SK-N-MC (cell line): ENCODE data around the gene TTC32.
"Not testable (repeated sequence)": the region's sequence is repeated elsewhere in the genome, so short reads cannot be mapped to it uniquely, and the experiment has no call there.

Experiments used
- DNase-seq: peaks from one replicate; pipeline ENCODE4 v3.0.0-alpha.2; 2011; ENCODE audit warnings: low read depth, low spot score
- H3K27ac ChIP-seq: fragments of 200-600 bp; sonication (generic); 2 replicates; pipeline ENCODE4 v1.5.1; 2016; ENCODE audit warnings: mixed run types
- H3K36me3 ChIP-seq: fragments of 200-600 bp; sonication (generic); 2 replicates; pipeline ENCODE4 v1.6.1; 2017; ENCODE audit warnings: antibody characterized with exemption, low read length, mixed read lengths; ENCODE audit not compliant: insufficient read depth
- H3K4me3 ChIP-seq: fragments of 200-600 bp; sonication (generic); 2 replicates; pipeline ENCODE4 v1.5.1; 2016
- H3K9ac ChIP-seq: fragments of 200-600 bp; sonication (generic); 2 replicates; pipeline ENCODE4 v1.8.0; 2017; ENCODE audit warnings: mixed run types, mixed read lengths; ENCODE audit not compliant: insufficient read length
- H3K9me3 ChIP-seq: fragments of 200-600 bp; sonication (generic); 2 replicates; pipeline ENCODE4 v1.6.1; 2017; ENCODE audit warnings: low read depth, mild to moderate bottlenecking, antibody characterized with exemption, low read length, moderate library complexity, mixed read lengths
- EZH2 ChIP-seq: fragments of 200-600 bp; sonication (generic); IDR thresholded peaks from one replicate; pipeline ENCODE4 v1.6.1; 2017; ENCODE audit warnings: antibody characterized with exemption
- FOXP2 ChIP-seq: optimal IDR thresholded peaks from 2 replicates; pipeline ENCODE3; 2011; ENCODE audit warnings: mild to moderate bottlenecking, moderate library complexity; ENCODE audit not compliant: insufficient read depth; ENCODE audit errors: extremely low read length, control extremely low read depth
- POLR2AphosphoS5 ChIP-seq: IDR thresholded peaks from 2 replicates; pipeline ENCODE4 v1.6.1; 2012; ENCODE audit warnings: mild to moderate bottlenecking, low read depth, low read length, borderline replicate concordance

TTC32 gene

GRCh38 chr2:19933351-19933981 is 31.7 kb upstream of the TTC32 start:
- Histone ChIP-seq H3K36me3 (peaks cover 62% of the 10 kb centered on the region), H3K9ac (no peak overlapping the region), H3K9me3 (no peaks in the 10 kb centered on the region), H3K4me3 (no peak overlapping the region), H3K27ac (peak overlapping the region; percentile 44)
- no peak for DNase-seq
- TF ChIP-seq FOXP2 (no peak), POLR2AphosphoS5 (no peak), EZH2 (no peak)

GRCh38 chr2:19932928-19933327 is 31.1 kb upstream of the TTC32 start:
- peak overlapping the region; percentile 44 for H3K27ac ChIP-seq
- TF ChIP-seq EZH2 (no peak), FOXP2 (no peak), POLR2AphosphoS5 (no peak)
- no peak overlapping the region for H3K4me3 ChIP-seq
- no peaks in the 10 kb centered on the region for H3K9me3 ChIP-seq
- H3K9ac ChIP-seq, result no peak overlapping the region
- no peak for DNase-seq
- peaks cover 62% of the 10 kb centered on the region for H3K36me3 ChIP-seq

GRCh38 chr2:19929226-19929625 is 27.4 kb upstream of the TTC32 start:
- DNase-seq, result no peak
- TF ChIP-seq EZH2, result no peak
- no peak for TF ChIP-seq FOXP2
- TF ChIP-seq POLR2AphosphoS5, result no peak
- peaks cover 46% of the 10 kb centered on the region for H3K36me3 ChIP-seq

GRCh38 chr2:19927816-19928215 is 26.0 kb upstream of the TTC32 start:
- not testable (repeated sequence) for H3K4me3 ChIP-seq, H3K9me3 ChIP-seq, H3K9ac ChIP-seq, DNase-seq, H3K27ac ChIP-seq
- peaks cover 46% of the 10 kb centered on the region for H3K36me3 ChIP-seq

More at GRCh38 chr2:19929226-19929625, 27.4 kb upstream of the TTC32 start:
- H3K9me3 ChIP-seq, result no peaks in the 10 kb centered on the region
- no peak overlapping the region for H3K9ac ChIP-seq
- no peak overlapping the region for H3K4me3 ChIP-seq
- no peak overlapping the region for H3K27ac ChIP-seq

GRCh38 chr2:19924526-19924925 is 22.7 kb upstream of the TTC32 start:
- DNase-seq, H3K9ac ChIP-seq, H3K4me3 ChIP-seq: not testable (repeated sequence)

GRCh38 chr2:19922188-19922587 is 20.4 kb upstream of the TTC32 start:
- not testable (repeated sequence) for H3K9ac ChIP-seq, H3K27ac ChIP-seq, H3K36me3 ChIP-seq, H3K9me3 ChIP-seq, H3K4me3 ChIP-seq, DNase-seq

More at GRCh38 chr2:19924526-19924925, 22.7 kb upstream of the TTC32 start:
- not testable (repeated sequence) for H3K27ac ChIP-seq, H3K9me3 ChIP-seq
- H3K36me3 ChIP-seq, result peaks cover 24% of the 10 kb centered on the region

- H3K4me3 ChIP-seq, result no peak overlapping the region
- TF ChIP-seq EZH2 (no peak), POLR2AphosphoS5 (no peak), FOXP2 (no peak)
- peaks cover 17% of the 10 kb centered on the region for H3K36me3 ChIP-seq
- no peak overlapping the region for H3K27ac ChIP-seq
- H3K9ac ChIP-seq, result no peak overlapping the region
- no peaks in the 10 kb centered on the region for H3K9me3 ChIP-seq
- DNase-seq, result no peak
These were observed 14.7 kb upstream of the TTC32 start for GRCh38 chr2:19916385-19916950.

GRCh38 chr2:19914266-19914975 is 12.6 kb upstream of the TTC32 start:
- no peak for DNase-seq
- Histone ChIP-seq H3K36me3 (peaks cover 17% of the 10 kb centered on the region), H3K27ac (no peak overlapping the region), H3K4me3 (no peak overlapping the region), H3K9ac (no peak overlapping the region), H3K9me3 (no peaks in the 10 kb centered on the region)
- no peak for TF ChIP-seq FOXP2
- no peak for TF ChIP-seq POLR2AphosphoS5
- no peak for TF ChIP-seq EZH2
